IPS-18a (cell line): ENCODE data around the gene CDK6.

Experiments used
- H3K27ac ChIP-seq: one replicate; pipeline ENCODE4 v1.5.1; 2013; ENCODE audit warnings: low read length
- H3K27me3 ChIP-seq: one replicate; pipeline ENCODE4 v1.6.1; 2013; ENCODE audit warnings: mild to moderate bottlenecking, low read length; ENCODE audit not compliant: control insufficient read depth, insufficient read depth
- H3K36me3 ChIP-seq: one replicate; pipeline ENCODE4 v1.6.1; 2013; ENCODE audit warnings: low read depth, low read length; ENCODE audit not compliant: control insufficient read depth
- H3K4me1 ChIP-seq: one replicate; pipeline ENCODE4 v1.6.1; 2013; ENCODE audit warnings: low read depth, low read length; ENCODE audit not compliant: control insufficient read depth
- H3K4me3 ChIP-seq: one replicate; pipeline ENCODE4 v1.5.1; 2013; ENCODE audit warnings: low read length
- H3K9ac ChIP-seq: one replicate; pipeline ENCODE4 v1.6.1; 2013; ENCODE audit warnings: mild to moderate bottlenecking, low read length, moderate library complexity
- H3K9me3 ChIP-seq: one replicate; pipeline ENCODE4 v1.6.1; 2013; ENCODE audit warnings: low read depth, low read length; ENCODE audit not compliant: control insufficient read depth

CDK6 gene

GRCh38 chr7:92658671-92659070, 177.7 kb downstream of the CDK6 start:
- no peak overlapping the region for H3K27ac ChIP-seq
- H3K4me1 ChIP-seq: no peaks in the 10 kb centered on the region
- no peak overlapping the region for H3K9ac ChIP-seq
- H3K36me3 ChIP-seq: no peaks in the 10 kb centered on the region
- no peaks in the 10 kb centered on the region for H3K27me3 ChIP-seq
- no peaks in the 10 kb centered on the region for H3K9me3 ChIP-seq
- H3K4me3 ChIP-seq: no peak overlapping the region

DNA sequence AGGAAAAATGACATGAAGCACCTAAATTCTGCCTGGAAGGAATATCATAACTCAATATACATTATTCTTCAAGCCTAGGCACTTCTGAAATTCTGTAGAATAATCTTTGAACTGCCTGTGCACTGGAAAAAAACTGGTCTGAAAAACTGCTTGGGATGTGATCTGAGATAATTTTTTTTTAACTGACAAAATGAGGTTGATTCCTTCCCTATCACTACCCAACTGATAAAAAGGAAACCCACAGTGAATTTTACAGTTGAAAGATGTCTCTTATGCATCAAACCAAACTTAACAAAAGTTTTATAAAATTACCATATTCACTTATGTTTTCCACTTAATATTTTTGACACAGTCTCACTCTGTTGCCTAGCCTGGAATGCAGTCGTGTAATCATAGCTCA, 179.0 kb downstream of the CDK6 start:
- Histone ChIP-seq H3K36me3 (no peaks in the 10 kb centered on the region), H3K9ac (no peak overlapping the region), H3K27me3 (no peaks in the 10 kb centered on the region), H3K4me3 (no peak overlapping the region), H3K4me1 (no peaks in the 10 kb centered on the region), H3K27ac (no peak overlapping the region), H3K9me3 (no peaks in the 10 kb centered on the region)

DNA sequence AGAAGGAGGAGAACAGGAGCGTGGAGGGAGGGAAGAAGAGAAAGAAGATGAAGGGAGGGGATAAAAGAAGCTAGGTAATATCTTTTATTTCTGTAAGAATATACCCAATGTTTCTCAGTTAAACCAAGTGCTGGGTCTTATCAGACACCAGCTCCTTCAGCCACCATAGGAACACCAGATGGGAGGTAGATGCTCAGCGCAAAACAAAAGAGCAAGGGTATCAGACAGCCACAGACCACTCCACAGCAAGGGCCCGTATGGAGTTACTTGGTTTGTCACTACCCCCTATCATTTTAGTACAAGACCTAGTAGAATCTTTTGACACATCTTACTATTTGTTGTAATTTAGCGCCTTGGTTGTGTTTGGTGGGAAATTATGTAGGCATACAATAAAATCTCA, 180.3 kb downstream of the CDK6 start:
- no peaks in the 10 kb centered on the region for H3K36me3 ChIP-seq
- no peaks in the 10 kb centered on the region for H3K27me3 ChIP-seq
- no peak overlapping the region for H3K4me3 ChIP-seq
- no peak overlapping the region for H3K9ac ChIP-seq
- no peaks in the 10 kb centered on the region for H3K9me3 ChIP-seq
- H3K4me1 ChIP-seq: no peaks in the 10 kb centered on the region
- no peak overlapping the region for H3K27ac ChIP-seq

- Histone ChIP-seq H3K27me3 (no peaks in the 10 kb centered on the region), H3K4me3 (no peak overlapping the region), H3K27ac (no peak overlapping the region), H3K4me1 (no peaks in the 10 kb centered on the region), H3K9me3 (no peaks in the 10 kb centered on the region), H3K36me3 (no peaks in the 10 kb centered on the region), H3K9ac (no peak overlapping the region)
Measured at GRCh38 chr7:92655346-92655884, 181.0 kb downstream of the CDK6 start.

DNA sequence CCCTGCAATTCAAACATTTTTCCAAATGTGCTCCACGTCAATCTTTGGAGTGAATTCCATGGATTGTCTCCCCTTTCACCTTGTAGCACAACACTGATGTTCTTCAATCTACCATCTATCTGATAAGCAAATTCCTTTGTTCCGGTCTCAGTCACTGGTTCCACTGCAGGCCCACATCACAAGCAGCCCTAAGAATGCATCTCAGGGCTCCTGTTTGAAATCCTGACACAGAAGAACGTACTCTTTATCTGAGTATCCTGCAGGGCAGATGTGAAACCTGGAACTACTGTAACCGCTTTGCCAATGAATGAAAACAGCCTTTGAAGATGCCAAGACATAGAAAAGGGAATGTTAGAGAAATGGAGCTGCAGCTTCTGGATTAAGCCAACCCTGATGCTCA, 183.2 kb downstream of the CDK6 start:
- Histone ChIP-seq H3K27me3 (no peaks in the 10 kb centered on the region), H3K4me1 (no peaks in the 10 kb centered on the region), H3K27ac (no peak overlapping the region), H3K36me3 (no peaks in the 10 kb centered on the region), H3K9ac (no peak overlapping the region), H3K9me3 (no peaks in the 10 kb centered on the region), H3K4me3 (no peak overlapping the region)

- no peaks in the 10 kb centered on the region for H3K36me3 ChIP-seq
- no peak overlapping the region for H3K27ac ChIP-seq
- no peak overlapping the region for H3K4me3 ChIP-seq
- no peak overlapping the region for H3K9ac ChIP-seq
- H3K9me3 ChIP-seq: no peaks in the 10 kb centered on the region
- H3K27me3 ChIP-seq: no peaks in the 10 kb centered on the region
- no peaks in the 10 kb centered on the region for H3K4me1 ChIP-seq
Measured at GRCh38 chr7:92652536-92652935, 183.8 kb downstream of the CDK6 start.

DNA sequence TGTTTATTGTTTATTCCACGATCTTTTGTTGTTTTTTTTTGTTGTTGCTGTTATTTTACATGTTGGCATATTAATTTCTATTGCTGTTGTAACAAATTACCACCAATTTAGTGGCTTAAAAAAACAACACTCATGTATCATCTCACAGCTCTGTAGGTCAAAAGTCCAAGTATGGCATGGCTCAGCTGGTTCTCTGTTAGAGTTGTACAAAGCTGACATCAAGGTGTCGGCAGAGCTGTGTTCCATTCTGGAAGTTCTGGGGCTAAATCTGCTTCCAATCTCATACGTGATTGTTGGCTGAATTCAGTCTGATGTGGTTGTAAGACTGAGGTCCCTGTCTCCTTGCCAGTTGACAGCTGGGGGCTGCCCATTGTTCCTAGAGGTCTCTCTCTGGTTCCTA, 186.0 kb downstream of the CDK6 start:
- Histone ChIP-seq H3K9me3 (no peaks in the 10 kb centered on the region), H3K9ac (no peak overlapping the region), H3K27me3 (no peaks in the 10 kb centered on the region), H3K27ac (no peak overlapping the region), H3K36me3 (no peaks in the 10 kb centered on the region), H3K4me1 (no peaks in the 10 kb centered on the region), H3K4me3 (no peak overlapping the region)

DNA sequence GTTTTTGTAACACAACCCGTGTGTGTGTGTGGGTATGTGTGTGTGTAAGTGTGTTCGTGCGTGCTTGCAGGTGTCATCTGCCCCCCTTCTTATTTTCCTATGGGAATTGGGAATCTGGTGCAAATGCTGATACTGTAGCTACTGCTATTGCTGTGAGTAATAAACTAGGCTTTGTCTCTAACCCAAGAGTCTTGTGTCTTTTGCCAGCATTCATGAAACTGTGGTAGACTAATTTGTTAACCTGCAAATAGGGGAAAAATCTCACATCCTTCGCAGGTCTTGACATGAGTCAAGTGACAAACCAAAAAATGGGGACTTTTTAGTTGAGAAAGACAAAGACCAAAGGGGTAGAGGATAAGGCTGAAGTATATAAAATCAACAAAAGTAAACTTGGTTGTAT, 188.3 kb downstream of the CDK6 start:
- H3K9me3 ChIP-seq: no peaks in the 10 kb centered on the region
- H3K36me3 ChIP-seq: no peaks in the 10 kb centered on the region
- no peak overlapping the region for H3K9ac ChIP-seq
- H3K4me1 ChIP-seq: no peaks in the 10 kb centered on the region
- no peak overlapping the region for H3K27ac ChIP-seq
- H3K27me3 ChIP-seq: no peaks in the 10 kb centered on the region
- H3K4me3 ChIP-seq: no peak overlapping the region

- no peak overlapping the region for H3K27ac ChIP-seq
Measured at GRCh38 chr7:92647652-92648051, 188.7 kb downstream of the CDK6 start.

DNA sequence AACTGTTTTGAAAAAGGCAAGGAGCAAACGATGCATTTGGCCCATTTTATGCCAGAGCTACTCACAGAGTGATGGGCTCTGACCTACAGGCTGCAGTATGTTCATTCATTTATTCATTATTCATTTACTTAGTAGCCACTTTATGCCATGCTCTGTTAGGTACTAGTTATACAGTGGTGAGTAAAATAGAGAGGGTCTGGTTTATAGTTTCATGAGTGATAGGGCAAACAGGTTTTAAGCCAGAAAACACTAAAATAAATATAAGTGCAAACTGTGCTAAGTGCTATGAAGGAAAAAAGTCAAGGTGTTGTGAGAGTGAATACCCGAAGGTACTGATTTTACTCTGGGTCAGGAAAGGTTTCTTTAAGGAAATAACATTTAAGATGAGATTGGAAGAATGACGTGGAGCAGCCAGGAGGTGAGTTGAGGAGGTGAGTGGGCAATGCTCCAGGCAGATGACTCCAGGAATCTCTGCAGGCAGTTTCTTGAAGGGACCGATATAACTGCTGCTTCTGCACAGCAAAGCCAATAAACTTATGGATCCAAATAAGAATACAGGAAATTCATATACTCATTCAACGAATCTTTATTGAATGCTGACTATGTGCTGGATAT, 189.3 kb downstream of the CDK6 start:
- Histone ChIP-seq H3K4me1 (no peaks in the 10 kb centered on the region), H3K36me3 (no peaks in the 10 kb centered on the region), H3K27ac (no peak overlapping the region)

More at GRCh38 chr7:92647652-92648051, 188.7 kb downstream of the CDK6 start:
- Histone ChIP-seq H3K4me3 (no peak overlapping the region), H3K9ac (no peak overlapping the region), H3K36me3 (no peaks in the 10 kb centered on the region), H3K4me1 (no peaks in the 10 kb centered on the region), H3K27me3 (no peaks in the 10 kb centered on the region), H3K9me3 (no peaks in the 10 kb centered on the region)

GRCh38 chr7:92645114-92646061, 191.0 kb downstream of the CDK6 start:
- Histone ChIP-seq H3K9ac (no peak overlapping the region), H3K4me3 (no peak overlapping the region), H3K4me1 (no peaks in the 10 kb centered on the region), H3K27ac (no peak overlapping the region), H3K36me3 (no peaks in the 10 kb centered on the region), H3K9me3 (no peaks in the 10 kb centered on the region), H3K27me3 (no peaks in the 10 kb centered on the region)

More for the DNA sequence above, 189.3 kb downstream of the CDK6 start:
- Histone ChIP-seq H3K9me3 (no peaks in the 10 kb centered on the region), H3K9ac (no peak overlapping the region), H3K4me3 (no peak overlapping the region), H3K27me3 (no peaks in the 10 kb centered on the region)
